ENCODE results near the gene AMACR.
"Not testable (repeated sequence)": the region's sequence is repeated elsewhere in the genome, so short reads cannot be mapped to it uniquely, and the experiment has no call there.

The AMACR gene

GRCh38 chr5:34035756-34036155 lies 27.9 kb upstream of the AMACR start:
- H3K36me3 ChIP-seq (ENCODE audit: insufficient read depth, insufficient read length, low read length) = no peaks in the 10 kb centered on the region
- H3K4me3 ChIP-seq (ENCODE audit: insufficient read length, low read depth) = no peak overlapping the region
- no peaks in the 10 kb centered on the region for H3K27me3 ChIP-seq (ENCODE audit: insufficient read depth, insufficient read length)
- H3K4me1 ChIP-seq (ENCODE audit: insufficient read depth, insufficient read length) = no peaks in the 10 kb centered on the region
- DNase-seq (ENCODE audit: low read depth, low spot score) = no peak
- TF ChIP-seq ZNF274 (IDR thresholded peaks at IDR 0.05; ENCODE audit: low read depth, low read length) (no peak), YY1 (IDR thresholded peaks at IDR 0.05; ENCODE audit: insufficient read depth, insufficient read length) (no peak), SUZ12 (IDR thresholded peaks at IDR 0.05; ENCODE audit: extremely low read depth, insufficient read depth, insufficient read length) (no peak)
- peaks cover 5% of the 10 kb centered on the region; the same call in 1 of the 2 replicates for H3K9me3 ChIP-seq (ENCODE audit: insufficient read depth, low read length)
- no peak overlapping the region for H3K9ac ChIP-seq (ENCODE audit: insufficient read length, low read depth)

- DNase-seq (ENCODE audit: low read depth, low spot score) = no peak
- Histone ChIP-seq H3K36me3 (ENCODE audit: insufficient read depth, insufficient read length, low read length) (no peaks in the 10 kb centered on the region), H3K4me1 (ENCODE audit: insufficient read depth, insufficient read length) (no peaks in the 10 kb centered on the region), H3K9me3 (ENCODE audit: insufficient read depth, low read length) (peaks cover 5% of the 10 kb centered on the region; the same call in 1 of the 2 replicates), H3K4me3 (ENCODE audit: insufficient read length, low read depth) (no peak overlapping the region), H3K9ac (ENCODE audit: insufficient read length, low read depth) (no peak overlapping the region), H3K27me3 (ENCODE audit: insufficient read depth, insufficient read length) (no peaks in the 10 kb centered on the region)
- TF ChIP-seq ZNF274 (IDR thresholded peaks at IDR 0.05; ENCODE audit: low read depth, low read length) (no peak), SUZ12 (IDR thresholded peaks at IDR 0.05; ENCODE audit: extremely low read depth, insufficient read depth, insufficient read length) (no peak), YY1 (IDR thresholded peaks at IDR 0.05; ENCODE audit: insufficient read depth, insufficient read length) (no peak)
These were observed 26.9 kb upstream of the AMACR start for GRCh38 chr5:34034534-34035327.

- TF ChIP-seq ZNF274 (IDR thresholded peaks at IDR 0.05; ENCODE audit: low read depth, low read length) = no peak
- no peak for TF ChIP-seq YY1 (IDR thresholded peaks at IDR 0.05; ENCODE audit: insufficient read depth, insufficient read length)
- no peak for TF ChIP-seq SUZ12 (IDR thresholded peaks at IDR 0.05; ENCODE audit: extremely low read depth, insufficient read depth, insufficient read length)
- H3K27me3 ChIP-seq (ENCODE audit: insufficient read depth, insufficient read length) = no peaks in the 10 kb centered on the region
- no peaks in the 10 kb centered on the region for H3K36me3 ChIP-seq (ENCODE audit: insufficient read depth, insufficient read length, low read length)
- no peaks in the 10 kb centered on the region for H3K4me1 ChIP-seq (ENCODE audit: insufficient read depth, insufficient read length)
- H3K9ac ChIP-seq (ENCODE audit: insufficient read length, low read depth) = no peak overlapping the region
- no peak for DNase-seq (ENCODE audit: low read depth, low spot score)
- H3K4me3 ChIP-seq (ENCODE audit: insufficient read length, low read depth) = no peak overlapping the region
- H3K9me3 ChIP-seq (ENCODE audit: insufficient read depth, low read length) = no peaks in the 10 kb centered on the region
These were observed 24.1 kb upstream of the AMACR start for GRCh38 chr5:34031966-34032365.

GRCh38 chr5:34031117-34031516 lies 23.3 kb upstream of the AMACR start:
- no peak for DNase-seq (ENCODE audit: low read depth, low spot score)
- TF ChIP-seq SUZ12 (IDR thresholded peaks at IDR 0.05; ENCODE audit: extremely low read depth, insufficient read depth, insufficient read length) (no peak), ZNF274 (IDR thresholded peaks at IDR 0.05; ENCODE audit: low read depth, low read length) (no peak), YY1 (IDR thresholded peaks at IDR 0.05; ENCODE audit: insufficient read depth, insufficient read length) (no peak)
- Histone ChIP-seq H3K36me3 (ENCODE audit: insufficient read depth, insufficient read length, low read length) (no peaks in the 10 kb centered on the region), H3K9ac (ENCODE audit: insufficient read length, low read depth) (no peak overlapping the region), H3K4me3 (ENCODE audit: insufficient read length, low read depth) (no peak overlapping the region), H3K27me3 (ENCODE audit: insufficient read depth, insufficient read length) (no peaks in the 10 kb centered on the region), H3K9me3 (ENCODE audit: insufficient read depth, low read length) (no peaks in the 10 kb centered on the region), H3K4me1 (ENCODE audit: insufficient read depth, insufficient read length) (no peaks in the 10 kb centered on the region)

- not testable (repeated sequence) for H3K4me1 ChIP-seq (ENCODE audit: insufficient read depth, insufficient read length)
These were observed 22.7 kb upstream of the AMACR start for GRCh38 chr5:34030585-34030984.

GRCh38 chr5:34030048-34030447 lies 22.2 kb upstream of the AMACR start:
- Histone ChIP-seq H3K27me3 (ENCODE audit: insufficient read depth, insufficient read length) (no peaks in the 10 kb centered on the region), H3K9me3 (ENCODE audit: insufficient read depth, low read length) (no peaks in the 10 kb centered on the region), H3K4me1 (ENCODE audit: insufficient read depth, insufficient read length) (no peaks in the 10 kb centered on the region), H3K36me3 (ENCODE audit: insufficient read depth, insufficient read length, low read length) (no peaks in the 10 kb centered on the region), H3K9ac (ENCODE audit: insufficient read length, low read depth) (no peak overlapping the region), H3K4me3 (ENCODE audit: insufficient read length, low read depth) (no peak overlapping the region)
- no peak for DNase-seq (ENCODE audit: low read depth, low spot score)
- TF ChIP-seq SUZ12 (IDR thresholded peaks at IDR 0.05; ENCODE audit: extremely low read depth, insufficient read depth, insufficient read length) = no peak
- TF ChIP-seq YY1 (IDR thresholded peaks at IDR 0.05; ENCODE audit: insufficient read depth, insufficient read length) = no peak
- TF ChIP-seq ZNF274 (IDR thresholded peaks at IDR 0.05; ENCODE audit: low read depth, low read length) = no peak

More at GRCh38 chr5:34030585-34030984, 22.7 kb upstream of the AMACR start:
- not testable (repeated sequence) for H3K36me3 ChIP-seq (ENCODE audit: insufficient read depth, insufficient read length, low read length); H3K27me3 ChIP-seq (ENCODE audit: insufficient read depth, insufficient read length); H3K9me3 ChIP-seq (ENCODE audit: insufficient read depth, low read length); H3K4me3 ChIP-seq (ENCODE audit: insufficient read length, low read depth); DNase-seq (ENCODE audit: low read depth, low spot score); H3K9ac ChIP-seq (ENCODE audit: insufficient read length, low read depth)

DNA sequence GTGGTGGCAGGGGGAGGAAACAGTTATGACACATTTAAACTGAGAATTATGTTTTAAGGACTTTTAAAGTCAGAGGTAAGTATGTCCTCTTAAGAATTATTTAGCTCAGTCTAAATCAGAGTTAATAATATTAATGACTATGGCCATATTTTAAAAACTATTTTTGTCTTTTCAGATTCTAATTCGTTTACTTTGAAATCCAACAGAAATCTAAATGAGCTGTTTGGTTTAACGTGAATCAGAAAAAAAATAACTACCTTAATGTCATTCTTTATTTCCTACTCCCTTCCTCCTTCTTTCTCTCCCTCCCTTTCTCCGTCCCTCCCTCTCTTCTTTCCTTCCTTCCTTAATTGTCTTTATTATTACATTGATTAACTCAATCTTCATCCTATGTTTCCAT lies 20.5 kb upstream of the AMACR start:
- no peak overlapping the region for H3K9ac ChIP-seq (ENCODE audit: insufficient read length, low read depth)
- TF ChIP-seq SUZ12 (IDR thresholded peaks at IDR 0.05; ENCODE audit: extremely low read depth, insufficient read depth, insufficient read length) = no peak
- no peak for TF ChIP-seq ZNF274 (IDR thresholded peaks at IDR 0.05; ENCODE audit: low read depth, low read length)
- no peaks in the 10 kb centered on the region for H3K36me3 ChIP-seq (ENCODE audit: insufficient read depth, insufficient read length, low read length)
- H3K9me3 ChIP-seq (ENCODE audit: insufficient read depth, low read length) = no peaks in the 10 kb centered on the region
- H3K4me1 ChIP-seq (ENCODE audit: insufficient read depth, insufficient read length) = no peaks in the 10 kb centered on the region
- H3K4me3 ChIP-seq (ENCODE audit: insufficient read length, low read depth) = no peak overlapping the region
- DNase-seq (ENCODE audit: low read depth, low spot score) = no peak
- no peaks in the 10 kb centered on the region for H3K27me3 ChIP-seq (ENCODE audit: insufficient read depth, insufficient read length)
